GM12878 (cell line): ENCODE measurements around the gene CHKA.

Source experiments
- CTCF ChIP-seq, 3 experiments: IDR thresholded peaks in 2 of 3; conservative IDR thresholded peaks in 1 of 3; 2 replicates each; pipeline ENCODE4 v1.5.1; 2011; ENCODE audit warnings: low read depth in 3 of 3, low read length in 3 of 3, mild to moderate bottlenecking in 3 of 3, control low read depth in 2 of 3, moderate library complexity in 2 of 3, inconsistent platforms in 1 of 3, mixed read lengths in 1 of 3; ENCODE audit not compliant: control insufficient read depth in 2 of 3, insufficient read depth in 1 of 3; ENCODE audit errors: extremely low read depth in 1 of 3
- ETV6 ChIP-seq, 2 experiments: fragments of 450-650 bp in 1 of 2; IDR thresholded peaks in 1 of 2; conservative IDR thresholded peaks in 1 of 2; 2 replicates each; pipeline ENCODE4 v1.6.1; 2014; ENCODE audit warnings: antibody characterized with exemption in 1 of 2, borderline replicate concordance in 1 of 2, low read depth in 1 of 2, mild to moderate bottlenecking in 1 of 2, moderate library complexity in 1 of 2
- EZH2 ChIP-seq: IDR thresholded peaks from 2 replicates; pipeline ENCODE4 v1.6.1; 2012; ENCODE audit warnings: low read depth, mild to moderate bottlenecking, control low read depth, inconsistent platforms, low read length, borderline replicate concordance; ENCODE audit not compliant: control insufficient read depth
- MTA2 ChIP-seq: fragments of 450-650 bp; IDR thresholded peaks from 2 replicates; pipeline ENCODE4 v1.6.1; 2016; ENCODE audit warnings: low read depth, mild to moderate bottlenecking, moderate library complexity
- NRF1 ChIP-seq: conservative IDR thresholded peaks from 2 replicates; pipeline ENCODE4 v1.6.1; 2011; ENCODE audit warnings: mild to moderate bottlenecking, low read depth, low read length, improper control_type of control experiment
- RB1 ChIP-seq: fragments of 450-650 bp; formaldehyde crosslinking; IDR thresholded peaks from 2 replicates; pipeline ENCODE4 v1.6.1; 2017; ENCODE audit warnings: mild to moderate bottlenecking, borderline replicate concordance
- SMC3 ChIP-seq: IDR thresholded peaks from 2 replicates; pipeline ENCODE4 v1.6.1; 2011; ENCODE audit warnings: low read length, improper control_type of control experiment, borderline replicate concordance
- SP1 ChIP-seq: IDR thresholded peaks from one replicate; pipeline ENCODE4 v1.6.1; 2011; ENCODE audit warnings: low read depth, low read length
- ZZZ3 ChIP-seq: IDR thresholded peaks from 2 replicates; pipeline ENCODE4 v1.6.1; 2011; ENCODE audit warnings: low read depth; ENCODE audit not compliant: control insufficient read depth, insufficient read length

DNA sequence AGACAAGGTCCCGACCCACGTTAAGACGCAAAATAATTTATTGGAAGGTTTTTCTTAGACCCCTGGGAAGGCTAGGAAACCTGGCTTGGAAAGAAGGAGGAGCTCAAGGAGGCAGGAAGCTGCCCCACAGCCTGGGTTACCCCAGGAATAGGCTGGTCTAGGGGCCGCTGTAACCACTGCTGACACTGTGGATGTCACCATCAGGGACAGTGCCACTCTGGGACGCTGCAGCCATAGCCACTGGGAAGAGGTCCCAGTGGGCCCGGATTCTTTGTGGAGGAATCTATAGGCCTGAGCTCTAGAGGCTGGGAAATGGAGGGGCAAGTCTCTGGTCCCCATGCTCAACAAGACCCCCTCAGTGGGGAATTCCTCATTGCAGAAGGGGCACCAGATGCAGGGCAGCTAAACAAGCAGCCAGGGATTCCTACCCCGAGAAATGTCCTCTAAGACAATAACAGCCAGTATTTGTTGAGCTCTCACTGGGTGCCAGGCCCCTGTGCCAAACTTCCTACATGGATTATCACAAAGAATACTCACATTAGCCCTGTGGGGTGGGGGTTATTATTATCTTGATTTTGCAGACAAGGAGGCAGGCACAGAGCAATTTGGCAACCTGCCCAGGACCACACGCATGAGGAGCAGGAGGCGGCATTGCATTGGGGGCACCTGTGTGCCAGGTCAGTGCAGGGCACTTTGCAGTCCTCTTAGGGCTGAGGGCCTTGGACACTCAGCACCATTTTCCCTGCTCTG is 19.5 kb upstream of the CHKA start:
- TF ChIP-seq SMC3: no peak
- TF ChIP-seq EZH2: no peak
- no peak for TF ChIP-seq ZZZ3
- TF ChIP-seq MTA2: no peak
- no peak for TF ChIP-seq CTCF (IDR thresholded peaks at IDR 0.05 in 2 of 3, conservative IDR thresholded peaks at IDR 0.05 in 1 of 3; ENCODE audit: control insufficient read depth in 2 of 3, extremely low read depth in 1 of 3, insufficient read depth in 1 of 3, low read depth in 3 of 3, low read length in 3 of 3)
- TF ChIP-seq NRF1: no peak
- no peak for TF ChIP-seq RB1
- no peak for TF ChIP-seq ETV6 (conservative IDR thresholded peaks at IDR 0.05 in 1 of 2, IDR thresholded peaks at IDR 0.05 in 1 of 2; ENCODE audit: borderline replicate concordance in 1 of 2, low read depth in 1 of 2)
- no peak for TF ChIP-seq SP1
